CD4-positive, alpha-beta T cell treated with Interleukin-4 for 4 hours (primary cell): ENCODE data around the gene FCGR3A.

Experiments
- DNase-seq: peaks from one replicate; pipeline ENCODE4 v3.0.0-alpha.2; 2020

Gene FCGR3A

GRCh38 chr1:161499099-161500039 lies 50.2 kb downstream of the FCGR3A start:
- DNase-seq = no peak

DNA sequence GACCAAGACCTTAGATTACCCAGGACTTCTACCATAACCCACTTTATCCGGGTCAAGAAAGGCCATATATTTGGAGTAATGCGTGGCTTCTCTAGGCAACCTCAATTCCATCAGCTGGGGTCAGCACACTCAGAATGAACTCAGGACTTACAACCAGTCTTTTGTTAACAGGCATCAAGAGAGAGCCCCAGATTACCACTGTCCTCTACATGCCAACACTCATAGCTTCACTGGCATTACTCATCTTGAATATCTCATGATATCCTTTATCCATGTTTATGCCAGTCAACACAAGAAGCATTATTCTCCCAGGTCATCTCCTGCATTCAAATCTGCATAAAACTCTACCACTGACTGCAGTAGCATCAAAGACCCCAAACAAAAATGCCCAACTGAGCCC lies 51.0 kb downstream of the FCGR3A start:
- no peak for DNase-seq

DNA sequence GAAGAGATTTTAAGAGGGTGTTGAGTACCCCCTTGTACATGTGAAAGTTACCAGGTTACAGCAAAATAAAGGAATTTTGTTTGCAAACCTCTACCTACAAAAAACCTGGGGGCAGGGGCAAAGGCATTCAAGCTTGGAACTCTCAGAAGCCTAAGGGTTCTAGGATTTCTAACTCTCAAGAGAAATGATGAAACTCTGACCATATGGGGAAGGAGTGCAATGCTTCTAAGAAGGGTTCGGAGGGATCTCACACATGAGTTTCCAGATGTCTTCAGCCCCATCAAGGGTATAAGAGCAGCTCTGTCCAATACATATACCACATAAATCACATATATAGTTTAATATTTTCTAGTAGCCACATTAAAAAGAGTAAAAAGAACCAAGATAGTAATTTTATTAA lies 51.7 kb downstream of the FCGR3A start:
- no peak for DNase-seq

DNA sequence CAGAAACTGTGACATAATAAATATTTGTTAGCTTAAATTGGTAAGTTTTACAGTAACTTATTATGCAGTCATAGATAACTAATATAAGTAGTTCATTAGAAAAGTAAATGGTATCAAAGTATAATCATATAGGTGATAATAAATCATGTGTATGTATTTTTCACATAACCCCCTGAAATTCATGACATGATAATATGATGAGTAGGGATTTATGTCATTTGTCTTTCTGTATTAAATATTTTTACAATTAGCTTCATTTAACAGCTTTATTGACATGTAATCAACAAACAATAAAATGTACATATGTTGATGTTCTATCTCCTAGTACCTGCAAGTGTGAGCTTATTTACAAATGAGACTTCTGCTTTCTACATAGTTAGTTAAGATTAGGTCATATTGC lies 54.1 kb downstream of the FCGR3A start:
- no peak for DNase-seq

- no peak for DNase-seq
Measured at GRCh38 chr1:161494091-161494735, 55.4 kb downstream of the FCGR3A start.

- DNase-seq = no peak
Measured at GRCh38 chr1:161492827-161493226, 56.8 kb downstream of the FCGR3A start.
